Gastrocnemius medialis (tissue), 4 donors: ENCODE measurements around the gene OR2M5.

Experiments
- CTCF ChIP-seq, 5 experiments: fragments of 450-650 bp in 3 of 5; fragments of 200-600 bp in 2 of 5; sonication (generic) in 2 of 5; IDR thresholded peaks in 4 of 5; conservative IDR thresholded peaks in 1 of 5; 1 replicate in 4 of 5; 2 replicates in 1 of 5; pipeline ENCODE4 v1.5.1; 2016 to 2019; ENCODE audit warnings: antibody characterized with exemption in 5 of 5, mild to moderate bottlenecking in 3 of 5, moderate library complexity in 3 of 5
- POLR2A ChIP-seq, 2 donors: fragments of 450-650 bp; IDR thresholded peaks; one replicate each; pipeline ENCODE4 v1.6.1; 2017; ENCODE audit warnings: antibody characterized with exemption in 2 of 2, mild to moderate bottlenecking in 2 of 2, moderate library complexity in 2 of 2

DNA sequence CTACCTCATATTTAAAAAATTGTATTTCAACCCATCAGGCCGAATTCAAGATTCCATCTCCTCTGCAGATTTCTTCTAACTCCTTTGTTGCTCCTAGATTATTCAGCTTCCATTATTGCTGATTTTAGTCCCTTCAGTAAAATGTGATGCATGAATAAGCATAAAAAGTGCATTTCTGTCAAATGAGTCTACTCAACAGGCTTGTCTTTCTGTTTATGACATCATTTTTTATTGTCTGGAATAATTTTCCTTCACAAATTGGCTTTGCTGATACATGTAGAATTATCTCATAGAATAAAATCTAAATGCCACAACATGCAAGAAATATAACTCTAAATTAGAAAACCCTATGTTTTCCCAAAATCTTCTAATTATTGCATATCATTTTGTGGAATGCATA is 1.6 kb upstream of the OR2M5 start:
- TF ChIP-seq CTCF (IDR thresholded peaks at IDR 0.05 in 4 of 5, conservative IDR thresholded peaks at IDR 0.05 in 1 of 5) (no peak), POLR2A (IDR thresholded peaks at IDR 0.05) (no peak)
